Ureter (tissue), 1 donor: ENCODE measurements around the gene ECT2. TPM values are rescaled to one million over a fixed set of nuclear protein-coding genes. Genes with fewer than 3 reads are reported as not detected.
"Not testable (repeated sequence)": the region's sequence is repeated elsewhere in the genome, so short reads cannot be mapped to it uniquely, and the experiment has no call there.

Experiments
- DNase-seq: peaks from one replicate; pipeline ENCODE4 v3.0.0-alpha.2; 2020; ENCODE audit warnings: low spot score
- total RNA-seq: library from RNA; stranded (reverse); gene quantifications from one replicate; pipeline ENCODE4 v1.2.4, GENCODE V29; 2023
- donor health status: DM: yes; HTN: yes; CAD: no.

ECT2 gene
- 9.0 TPM for total RNA-seq

- DNase-seq = peak; percentile 99
These were observed at the start of gene ECT2 for GRCh38 chr3:172750368-172751174. Gene ECT2 (plus strand): TSS chr3:172750726. CDS start chr3:172754531, 3,805 bp downstream.

GRCh38 chr3:172700936-172701455 is 49.5 kb upstream of the ECT2 start:
- DNase-seq = no peak

- no peak for DNase-seq
These were observed 48.8 kb upstream of the ECT2 start for GRCh38 chr3:172701751-172702150.

GRCh38 chr3:172702256-172702655 is 48.3 kb upstream of the ECT2 start:
- no peak for DNase-seq

- not testable (repeated sequence) for DNase-seq
These were observed 47.8 kb upstream of the ECT2 start for GRCh38 chr3:172702731-172703130.

- no peak for DNase-seq
These were observed 46.5 kb upstream of the ECT2 start for GRCh38 chr3:172704001-172704400.

GRCh38 chr3:172705170-172705569 is 45.4 kb upstream of the ECT2 start:
- DNase-seq = no peak

GRCh38 chr3:172707030-172707429 is 43.5 kb upstream of the ECT2 start:
- no peak for DNase-seq

GRCh38 chr3:172707967-172708366 is 42.6 kb upstream of the ECT2 start:
- DNase-seq = no peak

- DNase-seq = no peak
These were observed 41.4 kb upstream of the ECT2 start for GRCh38 chr3:172708921-172709773.

- DNase-seq = no peak
These were observed 40.5 kb upstream of the ECT2 start for GRCh38 chr3:172709774-172710663.

GRCh38 chr3:172710664-172711453 is 39.7 kb upstream of the ECT2 start, which contains the start of gene NCEH1:
Gene NCEH1 (minus strand): TSS chr3:172711067. CDS start chr3:172710984, 83 bp downstream.
- DNase-seq = peak; percentile 94

- DNase-seq = no peak
These were observed 39.1 kb upstream of the ECT2 start for GRCh38 chr3:172711454-172711795.

GRCh38 chr3:172713316-172713715 is 37.2 kb upstream of the ECT2 start:
- no peak for DNase-seq

GRCh38 chr3:172716476-172716875 is 34.0 kb upstream of the ECT2 start:
- DNase-seq = no peak

GRCh38 chr3:172717493-172718088 is 32.9 kb upstream of the ECT2 start:
- DNase-seq = no peak

- not testable (repeated sequence) for DNase-seq
These were observed 27.9 kb upstream of the ECT2 start for GRCh38 chr3:172722536-172723040.

GRCh38 chr3:172726380-172726779 is 24.1 kb upstream of the ECT2 start:
- no peak for DNase-seq

- no peak for DNase-seq
These were observed 15.5 kb upstream of the ECT2 start for GRCh38 chr3:172735014-172735413.

GRCh38 chr3:172739462-172739861 is 11.1 kb upstream of the ECT2 start:
- no peak for DNase-seq
